Ishikawa (cell line): Measurements from ENCODE around the gene SLC2A4RG.

ENCODE experiments used
- CEBPB ChIP-seq: IDR thresholded peaks from 2 replicates; pipeline ENCODE4 v1.6.1; 2012
- CREB1 ChIP-seq: IDR thresholded peaks from 2 replicates; pipeline ENCODE4 v1.6.1; 2012; ENCODE audit warnings: low read depth
- EGR1 ChIP-seq: IDR thresholded peaks from 2 replicates; pipeline ENCODE4 v1.6.1; 2012
- EP300 ChIP-seq: IDR thresholded peaks from 2 replicates; pipeline ENCODE4 v1.6.1; 2012; ENCODE audit warnings: borderline replicate concordance
- FOXM1 ChIP-seq: IDR thresholded peaks from 2 replicates; pipeline ENCODE4 v1.6.1; 2012; ENCODE audit warnings: low read depth, borderline replicate concordance
- MAX ChIP-seq: IDR thresholded peaks from 2 replicates; pipeline ENCODE4 v1.6.1; 2012
- NFIC ChIP-seq: IDR thresholded peaks from 2 replicates; pipeline ENCODE4 v1.6.1; 2012
- RAD21 ChIP-seq: IDR thresholded peaks from 2 replicates; pipeline ENCODE4 v1.6.1; 2012; ENCODE audit warnings: low read depth
- TAF1 ChIP-seq: IDR thresholded peaks from 2 replicates; pipeline ENCODE4 v1.6.1; 2012; ENCODE audit warnings: low read depth, mild to moderate bottlenecking
- TCF12 ChIP-seq: IDR thresholded peaks from 2 replicates; pipeline ENCODE4 v1.6.1; 2012; ENCODE audit warnings: low read depth
- TEAD4 ChIP-seq: IDR thresholded peaks from 2 replicates; pipeline ENCODE4 v1.6.1; 2012
- YY1 ChIP-seq: IDR thresholded peaks from 2 replicates; pipeline ENCODE4 v1.6.1; 2012; ENCODE audit warnings: low read depth
- ZBTB7A ChIP-seq: IDR thresholded peaks from 2 replicates; pipeline ENCODE4 v1.6.1; 2012; ENCODE audit warnings: low read depth
- TF ChIP-seq, protein P1 (sequence below): IDR thresholded peaks from 2 replicates; pipeline ENCODE4 v1.6.1; 2012; ENCODE audit warnings: low read depth, mild to moderate bottlenecking
- TF ChIP-seq, protein P2 (sequence below): IDR thresholded peaks from 2 replicates; pipeline ENCODE4 v1.6.1; 2012

The SLC2A4RG gene

DNA sequence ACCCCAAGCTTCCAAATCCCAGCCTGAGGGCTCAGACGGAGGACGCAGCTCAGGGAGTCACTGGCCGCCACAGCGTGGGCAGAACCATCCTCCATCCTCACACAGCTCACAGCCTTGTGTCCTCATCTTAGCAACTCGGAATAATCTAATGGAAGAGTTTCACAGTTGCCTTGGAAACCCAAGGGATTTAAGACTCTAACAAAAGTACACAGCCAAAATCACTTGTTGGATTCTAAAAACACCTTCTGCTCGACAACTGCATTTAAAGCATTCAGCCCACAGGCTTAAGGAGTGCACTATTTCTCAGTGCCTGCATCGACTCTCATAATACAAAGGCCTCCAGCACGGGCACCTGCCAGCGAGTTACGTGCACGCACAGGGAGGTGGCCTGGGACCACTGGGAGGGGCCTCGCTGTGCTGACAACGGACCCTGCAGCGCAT is 46.1 kb downstream of the SLC2A4RG start:
- no peak for TF ChIP-seq FOXM1
- TF ChIP-seq, protein P1, sequence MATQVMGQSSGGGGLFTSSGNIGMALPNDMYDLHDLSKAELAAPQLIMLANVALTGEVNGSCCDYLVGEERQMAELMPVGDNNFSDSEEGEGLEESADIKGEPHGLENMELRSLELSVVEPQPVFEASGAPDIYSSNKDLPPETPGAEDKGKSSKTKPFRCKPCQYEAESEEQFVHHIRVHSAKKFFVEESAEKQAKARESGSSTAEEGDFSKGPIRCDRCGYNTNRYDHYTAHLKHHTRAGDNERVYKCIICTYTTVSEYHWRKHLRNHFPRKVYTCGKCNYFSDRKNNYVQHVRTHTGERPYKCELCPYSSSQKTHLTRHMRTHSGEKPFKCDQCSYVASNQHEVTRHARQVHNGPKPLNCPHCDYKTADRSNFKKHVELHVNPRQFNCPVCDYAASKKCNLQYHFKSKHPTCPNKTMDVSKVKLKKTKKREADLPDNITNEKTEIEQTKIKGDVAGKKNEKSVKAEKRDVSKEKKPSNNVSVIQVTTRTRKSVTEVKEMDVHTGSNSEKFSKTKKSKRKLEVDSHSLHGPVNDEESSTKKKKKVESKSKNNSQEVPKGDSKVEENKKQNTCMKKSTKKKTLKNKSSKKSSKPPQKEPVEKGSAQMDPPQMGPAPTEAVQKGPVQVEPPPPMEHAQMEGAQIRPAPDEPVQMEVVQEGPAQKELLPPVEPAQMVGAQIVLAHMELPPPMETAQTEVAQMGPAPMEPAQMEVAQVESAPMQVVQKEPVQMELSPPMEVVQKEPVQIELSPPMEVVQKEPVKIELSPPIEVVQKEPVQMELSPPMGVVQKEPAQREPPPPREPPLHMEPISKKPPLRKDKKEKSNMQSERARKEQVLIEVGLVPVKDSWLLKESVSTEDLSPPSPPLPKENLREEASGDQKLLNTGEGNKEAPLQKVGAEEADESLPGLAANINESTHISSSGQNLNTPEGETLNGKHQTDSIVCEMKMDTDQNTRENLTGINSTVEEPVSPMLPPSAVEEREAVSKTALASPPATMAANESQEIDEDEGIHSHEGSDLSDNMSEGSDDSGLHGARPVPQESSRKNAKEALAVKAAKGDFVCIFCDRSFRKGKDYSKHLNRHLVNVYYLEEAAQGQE, result no peak
- TF ChIP-seq TAF1, result no peak
- TF ChIP-seq MAX, result no peak
- TF ChIP-seq EP300, result no peak
- TF ChIP-seq CREB1, result no peak
- no peak for TF ChIP-seq CEBPB
- no peak for TF ChIP-seq TCF12
- no peak for TF ChIP-seq TEAD4
- TF ChIP-seq NFIC, result no peak

- TF ChIP-seq YY1 (no peak), CEBPB (no peak), TAF1 (no peak), EGR1 (no peak), EP300 (no peak), ZBTB7A (no peak), NFIC (no peak), TCF12 (no peak), MAX (no peak), FOXM1 (no peak), TEAD4 (no peak), RAD21 (no peak), CREB1 (no peak)
- TF ChIP-seq, protein P2, sequence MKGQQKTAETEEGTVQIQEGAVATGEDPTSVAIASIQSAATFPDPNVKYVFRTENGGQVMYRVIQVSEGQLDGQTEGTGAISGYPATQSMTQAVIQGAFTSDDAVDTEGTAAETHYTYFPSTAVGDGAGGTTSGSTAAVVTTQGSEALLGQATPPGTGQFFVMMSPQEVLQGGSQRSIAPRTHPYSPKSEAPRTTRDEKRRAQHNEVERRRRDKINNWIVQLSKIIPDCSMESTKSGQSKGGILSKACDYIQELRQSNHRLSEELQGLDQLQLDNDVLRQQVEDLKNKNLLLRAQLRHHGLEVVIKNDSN, result no peak
- TF ChIP-seq, protein P1, result no peak
Measured at GRCh38 chr20:63787302-63787701, 47.7 kb downstream of the SLC2A4RG start.

GRCh38 chr20:63787749-63788148 is 48.2 kb downstream of the SLC2A4RG start:
- TF ChIP-seq EP300, result no peak
- no peak for TF ChIP-seq TEAD4
- no peak for TF ChIP-seq EGR1
- no peak for TF ChIP-seq TAF1
- TF ChIP-seq FOXM1, result no peak
- no peak for TF ChIP-seq CREB1
- no peak for TF ChIP-seq CEBPB
- TF ChIP-seq TCF12, result no peak
- no peak for TF ChIP-seq MAX
- TF ChIP-seq NFIC, result no peak
- TF ChIP-seq ZBTB7A, result no peak
- TF ChIP-seq, protein P2, result no peak
- no peak for TF ChIP-seq RAD21
- no peak for TF ChIP-seq YY1
- TF ChIP-seq, protein P1, result no peak

GRCh38 chr20:63789836-63790571 is 50.4 kb downstream of the SLC2A4RG start:
- no peak for TF ChIP-seq EGR1
- TF ChIP-seq NFIC, result no peak
- TF ChIP-seq RAD21, result no peak
- TF ChIP-seq ZBTB7A, result no peak
- no peak for TF ChIP-seq TCF12
- no peak for TF ChIP-seq EP300
- TF ChIP-seq CEBPB, result no peak
- TF ChIP-seq CREB1, result no peak
- TF ChIP-seq, protein P1, result no peak
- no peak for TF ChIP-seq YY1
